Measurements from ENCODE around the gene KCNQ1. TPM values are rescaled to one million over a fixed set of nuclear protein-coding genes. Genes with fewer than 3 reads are reported as not detected.

KCNQ1 gene
- total RNA-seq, 2 experiments from 2014 or later = 20.4 to 26.0 TPM

- H3K27ac Mint-ChIP-seq = no peak overlapping the region
- peaks cover 14% of the 10 kb centered on the region for H3K4me1 Mint-ChIP-seq (ENCODE audit: low read depth)
- no peak for ATAC-seq
- ChIA-PET CTCF (no interaction called here), POLR2A (no interaction called here)
- H3K27me3 Mint-ChIP-seq (ENCODE audit: low read depth) = peaks cover 11% of the 10 kb centered on the region
- no peaks in the 10 kb centered on the region for H3K36me3 Mint-ChIP-seq (ENCODE audit: low read depth)
- DNase-seq = peak; percentile 12
- no peak overlapping the region for H3K4me3 Mint-ChIP-seq
- H3K9me3 Mint-ChIP-seq (ENCODE audit: insufficient read depth) = no peaks in the 10 kb centered on the region
Measured at GRCh38 chr11:2777871-2778629, 333.2 kb downstream of the KCNQ1 start.

GRCh38 chr11:2778630-2779498, 334.1 kb downstream of the KCNQ1 start:
- ATAC-seq (no peak), DNase-seq (peak; percentile 9)
- peaks cover 12% of the 10 kb centered on the region for H3K4me1 Mint-ChIP-seq (ENCODE audit: low read depth)
- H3K9me3 Mint-ChIP-seq (ENCODE audit: insufficient read depth) = no peaks in the 10 kb centered on the region
- peaks cover 4% of the 10 kb centered on the region for H3K27me3 Mint-ChIP-seq (ENCODE audit: low read depth)
- POLR2A ChIA-PET = no interaction called here
- no peak overlapping the region for H3K27ac Mint-ChIP-seq
- CTCF ChIA-PET = no interaction called here
- H3K4me3 Mint-ChIP-seq = no peak overlapping the region
- H3K36me3 Mint-ChIP-seq (ENCODE audit: low read depth) = no peaks in the 10 kb centered on the region

DNA sequence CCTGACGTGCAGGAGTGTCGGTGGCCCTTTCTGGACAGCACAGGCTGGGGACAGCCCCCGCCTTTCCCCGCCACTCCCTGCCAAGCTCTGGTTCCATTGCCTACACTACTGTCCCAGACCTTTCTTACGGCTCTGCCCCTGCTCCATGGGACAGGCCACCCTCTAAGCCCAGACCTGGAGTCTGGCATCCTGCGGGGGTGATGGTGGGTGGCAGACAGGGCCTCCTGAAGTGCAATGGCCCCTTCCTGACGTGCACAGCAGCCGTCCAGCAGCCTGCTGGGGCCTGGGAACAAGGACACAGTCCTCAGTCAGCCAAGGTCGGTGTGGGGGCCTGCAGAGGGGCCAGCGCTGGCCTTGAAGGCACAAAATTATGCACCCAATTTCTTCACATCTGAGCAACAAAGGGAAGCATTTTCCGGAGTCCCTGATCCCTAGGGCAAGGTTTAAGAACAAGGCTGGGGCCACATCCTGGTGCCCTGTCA, 334.7 kb downstream of the KCNQ1 start:
- no peaks in the 10 kb centered on the region for H3K9me3 Mint-ChIP-seq (ENCODE audit: insufficient read depth)
- no peak overlapping the region for H3K4me3 Mint-ChIP-seq
- ChIA-PET POLR2A (no interaction called here), CTCF (no interaction called here)
- H3K27me3 Mint-ChIP-seq (ENCODE audit: low read depth) = peaks cover 4% of the 10 kb centered on the region
- DNase-seq (no peak), ATAC-seq (no peak)
- no peaks in the 10 kb centered on the region for H3K36me3 Mint-ChIP-seq (ENCODE audit: low read depth)
- H3K4me1 Mint-ChIP-seq (ENCODE audit: low read depth) = peaks cover 10% of the 10 kb centered on the region
- no peak overlapping the region for H3K27ac Mint-ChIP-seq

DNA sequence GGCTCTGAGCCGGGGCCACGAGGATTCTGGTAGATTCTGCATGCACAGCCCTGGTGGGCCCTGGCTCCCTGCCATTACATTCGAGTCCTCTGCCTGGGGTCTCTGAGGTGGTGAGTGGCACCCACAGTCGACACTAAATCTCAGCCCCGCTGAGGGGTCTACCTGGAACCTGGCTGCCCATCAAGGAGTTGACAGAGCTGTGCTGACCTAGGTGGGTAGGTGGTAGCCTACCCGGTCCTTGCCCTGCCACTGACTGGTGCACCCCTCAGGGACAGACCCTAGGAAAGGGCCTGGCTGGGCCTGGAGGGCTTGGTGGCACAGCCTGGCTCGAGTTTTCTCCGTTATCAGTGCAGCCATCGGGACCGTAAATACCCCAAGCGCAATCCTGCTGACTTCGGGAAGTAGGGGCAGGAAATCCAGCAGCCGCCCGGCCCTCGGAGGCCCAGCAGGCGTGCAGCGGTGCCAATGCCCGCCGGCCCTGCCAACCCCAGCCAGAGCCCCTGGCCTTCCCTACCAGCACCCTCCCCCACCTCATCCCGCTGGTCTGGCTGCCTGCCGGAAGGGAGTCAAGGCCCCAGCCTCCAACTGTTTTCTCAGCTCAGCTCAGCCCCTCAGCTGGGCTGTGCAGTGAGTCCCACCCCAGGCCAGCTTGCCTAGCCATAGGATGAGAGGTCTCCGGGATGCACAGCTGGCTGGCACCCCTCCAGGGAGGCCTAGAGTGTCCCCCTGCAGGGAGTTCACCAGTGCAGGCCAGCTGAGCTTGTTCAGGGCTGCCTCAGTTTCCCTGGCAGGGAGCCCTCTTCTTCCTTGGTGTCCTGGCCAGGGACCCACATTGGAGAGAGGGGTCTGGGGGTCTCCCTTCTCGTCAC, 335.4 kb downstream of the KCNQ1 start:
- Mint-ChIP-seq H3K27ac (no peak overlapping the region), H3K4me3 (no peak overlapping the region), H3K4me1 (ENCODE audit: low read depth) (peaks cover 4% of the 10 kb centered on the region), H3K36me3 (ENCODE audit: low read depth) (no peaks in the 10 kb centered on the region), H3K27me3 (ENCODE audit: low read depth) (peaks cover 4% of the 10 kb centered on the region), H3K9me3 (ENCODE audit: insufficient read depth) (no peaks in the 10 kb centered on the region)
- ATAC-seq (no peak), DNase-seq (no peak)
- POLR2A ChIA-PET = no interaction called here
- CTCF ChIA-PET = no interaction called here

DNA sequence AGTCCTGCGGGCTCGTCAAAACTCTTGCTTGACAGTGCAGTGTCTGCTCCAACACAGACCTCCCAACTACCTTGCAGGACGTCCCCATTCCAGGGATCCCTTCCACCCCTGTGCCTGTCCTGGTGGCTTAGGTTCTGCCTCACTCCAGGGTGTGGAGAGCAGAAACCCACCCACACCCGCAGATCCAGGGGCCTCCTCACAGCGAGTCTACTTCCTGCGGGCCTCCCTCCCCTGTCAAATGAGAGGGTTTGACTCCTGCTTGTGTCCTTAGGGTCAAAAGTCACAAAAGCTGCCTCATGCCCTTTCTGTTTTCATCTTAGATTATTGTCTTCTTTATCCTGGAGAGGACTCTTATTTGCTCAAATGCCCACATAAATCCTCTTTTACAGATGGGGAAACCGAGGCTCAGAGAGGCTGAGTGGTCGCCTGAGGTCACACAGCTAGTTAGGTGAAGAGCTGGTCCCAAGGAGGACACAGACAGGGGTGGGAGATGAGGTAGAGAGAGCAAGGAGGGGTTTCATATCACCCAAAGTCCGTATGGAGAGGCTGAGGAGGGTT, 336.1 kb downstream of the KCNQ1 start:
- H3K9me3 Mint-ChIP-seq (ENCODE audit: insufficient read depth) = no peaks in the 10 kb centered on the region
- no peaks in the 10 kb centered on the region for H3K4me1 Mint-ChIP-seq (ENCODE audit: low read depth)
- CTCF ChIA-PET = no interaction called here
- DNase-seq (no peak), ATAC-seq (no peak)
- POLR2A ChIA-PET = no interaction called here
- no peak overlapping the region for H3K27ac Mint-ChIP-seq
- H3K4me3 Mint-ChIP-seq = no peak overlapping the region
- no peaks in the 10 kb centered on the region for H3K36me3 Mint-ChIP-seq (ENCODE audit: low read depth)
- peaks cover 4% of the 10 kb centered on the region for H3K27me3 Mint-ChIP-seq (ENCODE audit: low read depth)

DNA sequence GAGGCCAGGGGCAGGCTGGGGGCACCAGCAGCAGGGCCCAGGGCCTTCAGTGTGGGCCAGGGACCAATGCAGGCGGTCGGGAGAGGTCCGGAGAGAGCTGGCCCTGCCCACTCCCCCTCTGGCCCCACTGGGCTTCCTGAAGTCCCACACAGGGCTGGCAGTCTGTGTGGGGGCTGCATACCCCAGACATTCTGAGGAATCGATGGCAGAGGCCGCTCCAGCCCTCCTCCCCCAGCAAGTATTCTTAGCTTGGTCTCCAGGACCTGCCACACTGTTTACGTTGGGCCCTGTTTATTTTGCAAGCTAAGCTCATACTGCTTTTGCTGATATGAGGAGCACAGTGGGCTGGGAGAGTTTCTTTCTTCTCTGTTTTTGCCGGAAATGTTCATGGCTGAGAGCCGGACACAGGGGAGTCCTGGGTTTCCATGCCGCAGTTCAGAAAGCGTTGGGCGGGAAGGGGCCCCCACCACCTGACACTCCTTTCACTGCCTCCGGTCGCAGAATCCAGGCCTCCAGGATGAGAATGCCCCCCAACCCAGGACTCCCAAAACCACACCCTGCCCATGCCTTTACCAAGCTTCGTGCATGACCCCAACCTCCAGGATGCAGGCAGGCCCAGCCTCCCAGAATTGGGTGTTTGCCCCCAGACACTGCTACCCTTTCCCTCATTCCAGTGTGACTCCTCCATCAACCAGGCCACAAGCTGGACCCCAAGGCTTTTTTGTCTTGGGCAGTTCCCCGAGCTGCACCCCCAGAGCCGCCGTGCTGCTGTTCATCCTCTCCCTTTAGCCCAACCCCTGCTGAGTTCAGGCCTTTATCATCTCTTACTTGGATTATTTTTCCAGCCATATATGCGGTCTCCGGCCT, 336.8 kb downstream of the KCNQ1 start:
- no peaks in the 10 kb centered on the region for H3K4me1 Mint-ChIP-seq (ENCODE audit: low read depth)
- DNase-seq (no peak), ATAC-seq (no peak)
- CTCF ChIA-PET = no interaction called here
- H3K4me3 Mint-ChIP-seq = no peak overlapping the region
- H3K27me3 Mint-ChIP-seq (ENCODE audit: low read depth) = peaks cover 7% of the 10 kb centered on the region
- POLR2A ChIA-PET = no interaction called here
- H3K9me3 Mint-ChIP-seq (ENCODE audit: insufficient read depth) = no peaks in the 10 kb centered on the region
- H3K36me3 Mint-ChIP-seq (ENCODE audit: low read depth) = no peaks in the 10 kb centered on the region
- H3K27ac Mint-ChIP-seq = no peak overlapping the region

DNA sequence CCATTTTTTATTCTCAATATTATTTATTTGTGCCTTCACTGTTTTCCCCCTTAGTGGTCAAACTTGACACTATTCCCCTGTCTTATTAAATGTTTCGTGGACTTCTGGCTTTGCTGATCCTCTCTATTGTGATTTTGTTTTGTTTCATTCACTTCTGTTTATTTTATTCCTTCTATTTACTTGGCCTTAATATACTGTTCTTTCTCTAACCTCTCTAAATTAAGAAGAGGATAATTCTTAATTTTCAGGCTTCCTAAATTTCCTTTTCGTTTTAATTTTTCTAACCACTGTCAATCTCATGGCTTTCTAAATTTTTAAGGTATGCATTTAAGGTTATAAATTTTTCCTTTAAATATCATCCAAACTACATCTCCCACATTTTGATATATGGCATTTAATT, 338.0 kb downstream of the KCNQ1 start:
- POLR2A ChIA-PET = no interaction called here

GRCh38 chr11:2783536-2784082, 338.8 kb downstream of the KCNQ1 start:
- ChIA-PET CTCF (interaction anchor here (0.8 kb wide), 1 partner anchor 104 kb away, joined by 3 read pairs; no protein-coding TSS in a partner anchor), POLR2A (no interaction called here)
- no peak for DNase-seq
- H3K27ac Mint-ChIP-seq = no peak overlapping the region
- H3K4me3 Mint-ChIP-seq = no peak overlapping the region
- peaks cover 7% of the 10 kb centered on the region for H3K27me3 Mint-ChIP-seq (ENCODE audit: low read depth)
- no peaks in the 10 kb centered on the region for H3K36me3 Mint-ChIP-seq (ENCODE audit: low read depth)
- no peaks in the 10 kb centered on the region for H3K9me3 Mint-ChIP-seq (ENCODE audit: insufficient read depth)
- ATAC-seq = no peak
- H3K4me1 Mint-ChIP-seq (ENCODE audit: low read depth) = no peaks in the 10 kb centered on the region

More for the DNA sequence above, 338.0 kb downstream of the KCNQ1 start:
- H3K27me3 Mint-ChIP-seq (ENCODE audit: low read depth) = peaks cover 7% of the 10 kb centered on the region
- no peaks in the 10 kb centered on the region for H3K9me3 Mint-ChIP-seq (ENCODE audit: insufficient read depth)
- no peak overlapping the region for H3K4me3 Mint-ChIP-seq
- CTCF ChIA-PET = interaction anchor here (0.8 kb wide), 1 partner anchor 105 kb away, joined by 3 read pairs; no protein-coding TSS in a partner anchor
- H3K36me3 Mint-ChIP-seq (ENCODE audit: low read depth) = no peaks in the 10 kb centered on the region
- H3K4me1 Mint-ChIP-seq (ENCODE audit: low read depth) = no peaks in the 10 kb centered on the region
- ATAC-seq (no peak), DNase-seq (no peak)
- no peak overlapping the region for H3K27ac Mint-ChIP-seq

GRCh38 chr11:2787816-2788167, 343.0 kb downstream of the KCNQ1 start:
- H3K9me3 Mint-ChIP-seq (ENCODE audit: insufficient read depth) = no peaks in the 10 kb centered on the region
- POLR2A ChIA-PET = no interaction called here
- H3K4me1 Mint-ChIP-seq (ENCODE audit: low read depth) = peaks cover 2% of the 10 kb centered on the region
- no peak for ATAC-seq
- H3K27me3 Mint-ChIP-seq (ENCODE audit: low read depth) = peaks cover 8% of the 10 kb centered on the region
- no peak for DNase-seq
- no peak overlapping the region for H3K4me3 Mint-ChIP-seq
- no peaks in the 10 kb centered on the region for H3K36me3 Mint-ChIP-seq (ENCODE audit: low read depth)
- CTCF ChIA-PET = no interaction called here
- H3K27ac Mint-ChIP-seq = no peak overlapping the region

- Mint-ChIP-seq H3K27ac (no peak overlapping the region), H3K27me3 (ENCODE audit: low read depth) (peaks cover 8% of the 10 kb centered on the region), H3K9me3 (ENCODE audit: insufficient read depth) (no peaks in the 10 kb centered on the region), H3K36me3 (ENCODE audit: low read depth) (no peaks in the 10 kb centered on the region), H3K4me3 (no peak overlapping the region), H3K4me1 (ENCODE audit: low read depth) (peaks cover 2% of the 10 kb centered on the region)
- ChIA-PET POLR2A (no interaction called here), CTCF (no interaction called here)
- DNase-seq = no peak
- no peak for ATAC-seq
Measured at GRCh38 chr11:2788168-2789071, 343.6 kb downstream of the KCNQ1 start.
